ENCODE measurements around the gene ZNF740.
"Not testable (repeated sequence)": the region's sequence is repeated elsewhere in the genome, so short reads cannot be mapped to it uniquely, and the experiment has no call there.

Gene ZNF740, protein sequence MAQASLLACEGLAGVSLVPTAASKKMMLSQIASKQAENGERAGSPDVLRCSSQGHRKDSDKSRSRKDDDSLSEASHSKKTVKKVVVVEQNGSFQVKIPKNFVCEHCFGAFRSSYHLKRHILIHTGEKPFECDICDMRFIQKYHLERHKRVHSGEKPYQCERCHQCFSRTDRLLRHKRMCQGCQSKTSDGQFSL
- total RNA-seq = 92.1 to 138 (median 114) reads per million in 4 experiments

DNA sequence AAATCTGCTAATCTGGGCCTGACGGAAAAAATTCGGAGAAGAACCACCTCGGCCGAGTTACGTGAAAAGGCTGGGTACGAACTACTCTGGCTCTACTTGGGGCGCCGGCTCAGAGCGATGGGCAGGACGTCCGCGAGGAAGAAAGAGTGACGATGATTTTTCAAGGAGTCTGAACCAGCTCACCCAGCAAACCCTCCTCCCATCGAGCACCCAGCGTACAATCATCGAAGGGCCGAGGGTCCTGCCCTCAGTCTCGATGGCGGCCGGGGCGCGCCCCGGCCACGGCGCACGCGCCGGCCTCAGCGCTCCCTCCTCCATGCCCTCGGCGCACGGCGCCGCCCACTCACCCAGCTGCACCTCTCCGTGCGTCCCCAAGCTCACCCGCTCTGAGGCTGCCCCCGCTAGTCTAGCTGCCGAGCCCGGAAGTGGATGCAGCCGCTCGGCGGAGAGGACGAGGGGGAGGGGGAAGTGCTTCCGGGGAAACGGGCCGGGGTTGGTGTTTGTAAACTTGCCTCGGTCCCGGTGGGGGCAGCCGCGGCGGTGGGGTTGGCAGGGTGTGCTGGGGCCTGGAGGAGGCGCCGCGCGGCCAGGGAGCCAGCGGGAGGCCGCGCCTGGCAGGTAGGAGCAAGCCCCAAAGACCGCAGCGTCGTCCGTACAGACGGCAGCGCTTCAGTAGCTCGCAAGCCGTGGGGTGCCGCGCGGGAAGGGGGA is at the start of gene ZNF740, which contains the start of gene CSAD:
ZNF740 (plus strand) TSS at position 503 of the 711 bp plus-strand sequence. CDS start 1,262 bp downstream, outside the sequence.
CSAD (minus strand) TSS at position 706 of the 711 bp plus-strand sequence. CDS start 7,455 bp downstream, outside the sequence.
- peak; percentile 93 for DNase-seq

DNA sequence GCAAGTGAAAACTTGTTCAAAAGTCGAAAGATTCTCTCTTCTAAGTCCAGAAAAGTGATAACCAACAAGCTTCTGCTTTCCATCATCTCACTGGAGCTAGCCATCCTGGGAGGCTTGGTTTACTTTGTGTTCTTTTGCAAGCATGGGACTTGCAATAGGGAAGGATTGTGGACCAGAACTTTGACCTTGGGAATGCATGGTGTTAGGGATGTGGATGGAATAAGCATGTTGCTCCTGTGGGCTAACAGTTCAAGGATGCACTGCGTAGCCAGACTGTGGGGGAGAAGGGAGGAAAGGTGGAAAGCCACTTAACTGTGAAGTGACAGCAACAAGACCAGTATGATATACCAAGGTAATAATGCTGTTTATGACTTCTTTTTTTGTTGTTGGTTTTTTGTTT is 48.7 kb upstream of the ZNF740 start:
- no peak for DNase-seq

DNA sequence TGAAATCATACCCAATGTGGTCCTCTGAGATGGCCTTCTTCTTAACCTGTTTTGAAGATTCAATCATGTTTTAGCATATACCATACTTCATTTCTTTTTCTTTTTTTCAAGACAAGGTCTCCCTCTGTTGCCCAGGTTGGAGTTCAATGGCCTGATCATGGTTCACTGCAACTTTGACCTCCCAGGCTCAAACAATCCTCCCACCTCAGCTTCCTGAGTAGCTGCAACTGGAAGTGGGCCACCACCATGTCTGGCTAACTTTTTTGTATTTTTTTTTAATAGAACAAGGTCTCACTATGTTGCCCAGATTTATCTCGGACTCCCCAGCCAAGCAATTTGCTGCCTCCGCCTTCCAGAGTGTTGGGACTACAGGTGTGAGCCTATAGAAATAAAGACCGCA is 46.8 kb upstream of the ZNF740 start:
- DNase-seq = no peak

DNA sequence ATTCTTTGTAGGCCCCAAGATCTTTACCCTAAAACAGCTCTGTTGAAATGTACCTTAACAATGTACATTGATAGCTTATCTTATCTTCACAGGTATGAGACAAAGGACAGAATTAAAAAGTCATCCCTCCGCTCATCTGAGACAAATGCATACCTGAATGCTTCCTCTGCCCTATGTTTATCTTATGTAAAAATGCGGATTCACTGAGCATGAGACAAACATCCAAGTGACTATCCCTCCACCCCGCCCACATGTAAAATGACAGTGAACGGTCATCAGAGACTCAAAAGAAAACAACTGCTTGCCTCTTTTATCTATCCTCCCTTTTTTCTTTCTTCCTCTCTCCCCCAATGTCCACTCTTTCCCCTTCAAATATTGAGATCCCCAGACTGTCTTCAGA is 37.2 kb upstream of the ZNF740 start:
- no peak for DNase-seq

DNA sequence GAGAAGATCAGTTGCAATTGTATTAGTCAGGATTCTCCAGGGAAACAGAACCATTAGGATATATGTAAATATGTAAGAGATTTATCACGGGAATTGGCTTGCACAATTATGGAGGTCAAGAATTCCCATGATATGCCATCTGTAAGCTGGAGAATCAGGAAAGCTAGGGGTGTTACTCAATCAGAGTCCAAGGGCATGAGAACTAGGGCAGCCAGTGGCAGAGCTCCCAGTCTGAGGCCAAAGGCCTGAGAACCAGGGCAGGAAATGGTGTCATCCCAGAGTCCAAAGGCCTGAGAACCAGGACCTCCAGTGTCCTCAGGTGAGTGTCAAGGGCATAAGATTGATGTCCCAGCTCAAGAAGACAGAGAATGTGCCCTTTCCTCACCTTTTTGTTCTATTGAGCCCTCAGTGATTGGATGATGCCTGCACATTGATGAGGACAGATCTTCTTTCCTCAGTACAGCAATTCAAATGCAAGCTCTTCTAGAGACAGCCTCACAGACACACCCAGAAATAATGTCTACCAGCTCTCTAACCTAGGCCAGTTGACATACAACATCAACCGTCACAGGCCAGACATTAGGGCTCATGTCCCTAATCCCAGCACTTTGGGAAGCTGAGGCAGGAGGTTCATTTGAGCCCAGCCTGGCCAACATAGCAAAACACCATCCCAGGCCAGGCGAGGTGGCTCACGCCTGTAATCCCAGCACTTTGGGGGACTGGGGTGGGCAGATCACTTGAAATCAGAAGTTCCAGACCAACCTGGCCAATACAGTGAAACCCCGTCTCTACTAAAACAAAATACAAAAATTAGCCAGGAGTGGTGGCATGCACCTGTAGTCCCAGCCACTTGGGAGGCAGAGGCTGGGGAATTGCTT is 34.9 kb upstream of the ZNF740 start:
- no peak for DNase-seq

DNA sequence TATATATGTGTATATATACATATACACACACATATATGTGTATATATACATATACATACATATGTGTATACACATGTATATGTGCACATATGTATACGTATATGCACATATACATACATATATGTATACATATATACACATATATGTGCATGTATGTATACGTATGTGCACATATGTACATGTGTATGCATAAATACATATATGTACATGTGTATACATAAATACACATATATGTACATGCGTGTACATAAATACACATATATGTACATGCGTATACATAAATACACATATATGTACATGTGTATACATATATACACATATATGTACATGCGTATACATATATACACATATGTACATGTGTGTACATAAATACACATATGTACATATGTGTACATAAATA is 33.3 kb upstream of the ZNF740 start:
- DNase-seq = no peak

DNA sequence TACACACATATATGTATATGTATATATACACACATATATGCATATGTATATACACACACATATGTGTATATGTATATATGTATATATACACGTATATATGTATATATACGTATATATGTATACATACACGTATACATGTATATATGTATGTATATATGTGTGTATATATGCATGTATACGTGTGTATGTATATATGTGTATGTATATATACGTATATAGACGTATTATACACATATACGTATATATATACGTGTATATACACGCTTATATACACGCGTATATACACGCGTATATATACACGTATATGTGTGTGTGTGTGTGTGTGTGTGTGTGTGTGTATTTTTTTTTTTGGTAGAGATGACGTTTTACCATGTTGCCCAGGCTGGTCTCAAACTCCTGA is 32.9 kb upstream of the ZNF740 start:
- no peak for DNase-seq

DNA sequence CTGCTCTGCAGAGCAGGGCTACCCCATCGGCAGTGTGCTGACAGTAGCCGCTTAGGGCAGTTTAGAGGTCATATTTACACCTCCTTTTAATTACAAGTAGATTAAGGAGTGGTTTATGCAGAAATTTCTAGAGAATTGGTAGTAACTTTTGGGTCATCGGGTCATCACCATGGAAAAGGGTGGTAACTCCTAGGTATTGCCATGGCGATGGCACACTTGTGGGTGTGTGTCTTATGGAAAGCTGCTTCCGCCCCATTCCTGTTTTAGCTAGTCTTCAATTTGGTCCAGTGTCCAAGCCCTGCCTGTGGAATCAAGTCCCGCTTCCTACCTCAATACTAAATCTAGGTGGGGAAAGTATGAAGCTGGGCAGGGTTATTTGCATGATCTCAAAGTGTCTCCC is 29.5 kb upstream of the ZNF740 start:
- DNase-seq = no peak

DNA sequence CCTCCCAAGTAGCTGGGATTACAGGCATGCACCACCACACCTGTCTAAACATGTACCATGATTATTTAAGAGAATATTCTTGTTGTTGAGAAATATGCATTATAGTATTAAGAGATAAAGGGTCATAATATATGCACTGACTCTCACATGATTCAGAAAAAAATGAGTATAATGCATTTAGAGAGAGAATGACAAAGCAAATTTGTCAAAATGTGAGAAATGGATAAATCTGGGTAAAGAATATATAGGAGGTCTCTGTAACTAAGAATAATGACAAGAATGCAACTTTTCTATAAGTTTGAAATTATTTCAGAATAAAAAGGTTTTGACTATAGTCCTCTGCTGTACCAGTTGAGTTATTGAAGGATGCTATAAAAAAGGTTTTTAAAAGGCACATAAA is 28.1 kb upstream of the ZNF740 start:
- DNase-seq = no peak

DNA sequence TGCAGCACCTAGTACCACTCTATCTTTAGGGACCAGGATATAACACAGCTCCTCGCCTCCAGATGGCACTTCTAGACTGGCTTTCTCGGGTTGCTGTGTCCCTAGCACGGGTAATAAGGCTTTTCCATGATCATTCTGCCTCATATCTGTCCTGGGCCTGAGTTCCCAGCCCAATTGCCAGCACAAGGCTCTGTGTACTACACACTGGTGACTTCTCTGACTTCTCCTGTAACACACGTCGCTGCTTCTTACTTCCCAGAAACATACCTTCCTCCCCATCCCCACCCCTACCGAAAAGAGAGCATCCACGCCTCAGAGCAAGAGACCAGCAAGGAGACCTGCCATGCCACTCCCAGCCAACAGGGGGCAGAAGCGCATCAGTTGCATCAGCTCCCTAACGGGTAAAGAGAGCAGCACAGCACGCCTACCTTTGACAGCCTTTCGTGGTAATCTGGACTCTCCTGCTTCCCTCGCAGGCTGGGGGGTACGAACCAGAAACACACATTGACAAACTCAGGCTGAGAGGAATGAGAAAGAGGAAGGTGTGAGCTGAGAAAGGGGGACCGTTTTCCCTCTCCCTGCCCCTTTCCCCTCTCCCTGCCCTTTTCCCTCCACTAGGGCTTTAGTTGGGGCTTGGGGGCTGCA is 21.2 kb upstream of the ZNF740 start:
- DNase-seq = peak; percentile 81

DNA sequence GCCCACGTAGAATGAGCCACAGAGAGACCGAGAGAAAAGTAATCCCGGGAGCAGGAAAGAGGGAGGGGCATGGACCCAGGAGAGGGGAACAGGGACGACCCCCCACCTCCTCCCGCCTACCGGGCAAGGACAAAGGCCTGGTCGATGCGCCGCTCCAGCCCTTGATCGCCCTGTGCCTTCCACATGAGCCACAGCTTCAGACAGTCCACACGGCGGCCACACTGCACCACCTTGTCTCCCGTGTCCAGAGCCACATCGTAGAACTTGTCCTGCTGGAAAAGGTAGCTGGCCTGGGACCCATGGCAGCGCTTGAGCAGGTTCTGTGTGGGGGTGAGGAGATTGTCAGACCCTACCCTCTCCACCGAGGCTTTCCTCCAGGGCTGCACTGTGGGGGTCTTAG is 20.5 kb upstream of the ZNF740 start:
- DNase-seq = no peak

DNA sequence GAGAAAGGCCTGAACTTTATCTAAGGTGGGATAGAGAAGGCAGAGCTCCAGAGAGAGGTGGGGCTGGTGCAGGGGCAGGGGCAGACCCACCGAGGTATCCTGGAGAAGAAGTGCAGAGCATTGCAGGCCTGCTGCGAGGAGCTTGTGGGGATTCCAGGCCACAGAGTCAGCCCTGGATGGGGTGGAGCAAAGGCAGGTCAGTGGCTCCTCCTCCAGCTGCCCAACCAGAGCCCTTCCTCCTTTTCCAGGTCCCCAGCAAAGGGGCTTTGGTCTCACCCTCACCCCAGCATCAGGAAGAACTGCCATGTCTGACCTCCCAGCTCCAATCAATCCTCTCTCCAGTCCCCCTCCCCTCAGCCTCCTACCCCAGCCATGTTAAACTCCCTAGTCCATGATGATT is 19.8 kb upstream of the ZNF740 start:
- no peak for DNase-seq

DNA sequence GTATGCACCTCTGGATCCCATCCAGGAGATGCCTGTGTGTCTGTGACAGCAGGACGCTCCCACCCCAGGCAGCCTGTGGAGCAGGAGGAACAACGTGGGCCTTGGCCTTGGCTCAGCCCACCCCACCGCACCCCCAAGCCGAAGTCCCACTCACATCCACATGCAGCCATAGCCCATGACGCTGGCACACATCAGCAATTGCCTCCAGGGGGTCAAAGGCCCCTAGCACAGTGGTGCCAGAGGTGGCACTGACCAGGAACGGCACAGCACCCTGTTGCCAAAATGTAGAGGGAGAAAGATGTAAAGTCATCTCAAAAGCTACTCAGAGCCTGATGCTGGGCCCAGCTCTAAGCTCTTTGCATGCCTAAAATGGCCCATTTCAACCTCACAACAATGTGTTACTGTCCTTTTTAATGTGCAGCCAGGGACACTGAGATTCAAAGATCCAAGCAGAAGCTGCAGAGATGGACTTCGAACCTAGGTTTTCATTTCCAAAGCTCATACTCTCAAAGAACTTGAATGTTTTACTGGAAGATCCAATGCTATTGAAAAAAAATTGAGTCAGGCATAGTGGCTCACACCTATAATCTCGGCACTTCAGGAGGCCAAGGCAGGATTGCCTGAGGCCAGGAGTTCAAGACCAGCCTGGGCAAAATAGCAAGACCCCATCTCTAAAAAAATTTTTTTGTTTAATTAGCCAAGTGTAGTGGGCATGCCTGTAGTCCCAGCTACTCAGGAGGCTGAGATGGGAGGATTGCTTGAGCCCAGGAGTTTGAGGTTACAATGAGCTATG is 19.2 kb upstream of the ZNF740 start:
- DNase-seq = no peak

DNA sequence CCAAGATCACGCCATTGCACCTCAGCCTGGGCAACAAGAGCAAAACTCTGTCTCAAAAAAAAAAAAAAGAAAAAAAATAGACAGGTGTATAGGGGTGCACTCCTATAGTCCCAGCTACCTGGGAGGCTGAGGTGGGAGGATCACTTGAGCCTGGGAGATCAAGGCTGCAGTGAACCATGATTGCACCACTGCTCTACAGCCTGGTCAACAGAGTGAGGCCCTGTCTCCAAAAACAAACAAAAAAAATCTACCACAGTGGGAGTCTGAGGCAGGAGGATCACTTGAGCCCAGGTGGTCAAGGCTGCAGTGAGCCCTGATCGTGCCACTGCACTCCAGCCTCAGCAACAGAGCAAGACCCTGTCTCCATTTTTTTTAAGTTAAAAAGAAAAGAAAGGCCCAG is 17.5 kb upstream of the ZNF740 start:
- DNase-seq = not testable (repeated sequence)

DNA sequence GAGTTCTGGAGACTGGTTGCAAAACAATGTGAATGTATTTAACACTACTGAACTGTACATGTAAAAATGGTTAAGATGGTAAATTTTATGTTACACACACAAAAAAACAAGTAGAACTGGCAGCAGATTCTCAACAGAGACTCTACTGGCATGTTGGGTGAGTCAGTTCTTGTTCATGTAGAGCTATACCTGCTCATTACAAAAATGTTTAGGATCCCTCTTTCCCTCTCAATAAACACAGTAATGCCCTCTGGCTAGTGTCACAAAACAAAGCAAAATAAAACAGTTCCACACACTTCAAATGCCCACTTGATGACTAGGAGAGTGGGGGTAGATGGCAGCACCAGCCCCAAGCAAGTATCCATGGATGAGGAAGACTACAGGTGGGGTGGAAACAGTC is 13.7 kb upstream of the ZNF740 start:
- DNase-seq = no peak

DNA sequence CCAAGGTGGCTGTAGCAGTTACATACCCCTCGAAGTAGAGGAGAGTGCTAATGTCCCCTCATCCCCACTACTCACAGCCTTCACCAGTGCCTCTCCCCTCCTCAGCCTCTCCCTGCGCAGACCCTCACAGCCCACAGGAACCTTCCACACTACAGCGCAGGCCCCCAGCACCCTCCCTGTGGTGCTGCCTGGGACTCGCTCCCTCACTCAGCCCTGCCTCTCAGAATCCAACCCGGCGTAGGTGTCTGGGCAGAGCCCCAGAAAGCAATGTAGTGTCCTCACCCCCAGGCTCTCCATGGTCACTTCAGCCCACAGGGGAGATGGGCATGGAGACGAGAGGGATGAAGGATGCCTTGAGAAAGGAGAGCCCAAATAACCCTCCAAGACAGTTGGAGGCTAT is 10.9 kb upstream of the ZNF740 start:
- DNase-seq = no peak

DNA sequence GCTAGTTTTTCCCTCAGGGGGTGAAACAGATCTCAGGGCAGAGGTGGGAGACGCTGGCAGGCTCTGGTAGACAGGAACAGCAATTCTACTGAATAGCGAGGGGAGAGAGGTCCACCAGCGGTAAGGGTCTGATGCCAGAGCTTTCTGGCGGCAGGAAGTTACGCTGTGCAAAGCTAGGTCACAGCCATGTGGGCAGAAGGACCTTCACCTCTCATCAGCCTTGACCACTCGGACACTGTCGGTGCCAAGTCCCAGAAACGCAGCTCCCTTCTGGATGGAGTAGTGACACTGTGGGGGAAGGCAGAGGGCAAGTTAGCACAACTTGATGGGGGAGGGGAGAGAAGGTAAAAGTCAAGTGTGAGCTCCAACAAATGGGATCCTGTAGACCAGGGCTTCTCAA is 10.3 kb upstream of the ZNF740 start:
- DNase-seq = no peak

DNA sequence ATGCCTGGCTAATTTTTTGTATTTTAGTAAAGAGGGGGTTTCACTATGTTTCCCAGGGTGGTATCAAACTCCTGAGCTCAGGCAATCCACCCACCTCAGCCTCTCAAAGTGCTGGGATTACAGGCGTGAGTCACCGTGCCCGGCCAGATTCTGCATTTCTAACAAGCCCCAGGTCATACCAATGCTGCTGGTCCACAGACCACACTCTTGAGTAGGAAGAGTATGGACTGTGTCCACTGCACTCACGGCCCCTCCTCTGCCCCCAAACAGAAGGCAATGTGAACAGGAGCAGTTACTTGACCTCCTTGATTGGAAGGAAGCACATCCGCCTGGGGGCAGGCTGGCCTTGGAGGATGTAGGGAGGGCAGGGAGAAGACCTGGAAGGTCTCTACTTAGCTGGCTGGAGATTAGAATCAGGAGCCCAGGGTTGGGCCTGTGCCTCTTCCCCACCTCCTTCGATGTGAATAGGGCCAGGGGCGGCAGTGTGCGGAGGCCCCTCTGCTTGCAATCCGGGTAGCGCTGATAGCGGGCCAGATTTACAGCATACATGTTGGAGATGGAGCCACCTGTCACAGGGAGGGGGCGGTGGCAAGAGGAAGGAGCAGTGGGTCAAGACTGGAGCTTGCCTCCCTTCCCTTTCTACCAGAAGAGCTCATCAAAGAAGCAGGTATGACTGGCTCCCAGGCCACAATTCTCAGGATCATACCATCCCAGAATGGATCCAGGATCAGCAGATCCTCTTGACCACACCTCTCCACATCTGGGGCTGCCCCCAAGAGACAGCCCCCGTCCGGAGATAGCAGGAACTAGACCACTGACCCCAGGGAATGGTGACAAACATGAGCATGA is 9.4 kb upstream of the ZNF740 start:
- DNase-seq = no peak

DNA sequence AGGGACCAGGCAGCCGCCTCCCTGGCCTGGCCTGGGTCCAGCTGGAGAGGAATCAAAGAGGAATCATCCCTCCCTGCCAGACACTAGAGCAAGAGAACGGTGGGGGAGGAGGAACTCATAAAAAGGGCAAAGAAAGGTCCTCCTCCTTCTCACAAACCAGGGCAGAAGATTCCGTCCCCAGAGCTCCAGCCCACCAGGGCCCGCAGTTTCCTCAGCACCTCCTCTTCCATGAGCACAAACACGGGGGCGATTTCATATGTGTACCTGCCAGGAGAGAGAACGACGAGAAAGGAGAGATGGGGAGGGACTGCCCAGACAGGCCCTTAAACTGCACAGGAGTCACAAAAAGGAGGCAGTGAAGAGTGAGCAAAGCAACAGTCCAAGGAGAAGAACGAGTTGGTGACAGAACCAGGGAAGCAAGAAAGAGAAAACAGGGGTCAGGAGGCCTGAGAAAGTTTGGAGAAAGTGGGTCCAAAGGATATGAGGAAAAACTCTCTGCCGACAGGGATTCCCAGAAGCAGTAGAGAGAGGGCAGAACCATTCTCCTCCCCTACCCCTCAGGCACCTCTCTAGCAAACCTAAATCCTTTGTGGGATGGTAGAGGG is 8.7 kb upstream of the ZNF740 start:
- no peak for DNase-seq

DNA sequence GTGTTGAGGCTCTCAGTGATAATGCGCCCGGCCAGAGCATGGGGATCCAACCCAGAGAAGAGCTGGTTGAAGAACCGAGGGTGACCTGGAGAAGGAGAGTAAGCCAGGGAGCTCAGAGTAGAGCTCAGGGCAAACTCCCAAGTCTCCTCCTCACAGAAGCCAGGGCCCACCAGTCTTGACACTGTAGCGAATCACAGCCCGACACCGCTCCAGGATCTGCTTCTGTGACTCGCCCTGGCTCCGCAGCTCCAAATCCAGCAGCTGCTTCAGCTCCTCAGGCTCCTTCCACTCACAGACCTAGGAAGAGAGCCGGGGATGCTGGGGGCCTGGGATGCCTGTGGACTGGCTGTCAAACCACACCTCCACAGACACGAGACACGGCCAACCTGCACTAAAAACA is 8.2 kb upstream of the ZNF740 start:
- DNase-seq = no peak

Measured in effector CD8-positive, alpha-beta T cell (primary cell).